Activated CD8-positive, alpha-beta memory T cell treated with anti-CD3 and anti-CD28 coated beads for 36 hours (primary cell): ENCODE measurements around the gene ACTN2. TPM values are rescaled to one million over a fixed set of nuclear protein-coding genes. Genes with fewer than 3 reads are reported as not detected.
"Not testable (repeated sequence)": the region's sequence is repeated elsewhere in the genome, so short reads cannot be mapped to it uniquely, and the experiment has no call there.

ENCODE experiments used
- CTCF ChIA-PET: fragments of 350-600 bp; sonication (Branson Sonifier 250); formaldehyde crosslinking; loops from one replicate; lab custom pipeline; 2021; ENCODE audit warnings: antibody characterized with exemption; lab: Charles Lee
- POLR2A ChIA-PET: fragments of 350-600 bp; sonication (Branson Sonifier 250); formaldehyde crosslinking; loops from one replicate; lab custom pipeline; 2021; ENCODE audit warnings: antibody characterized with exemption; lab: Charles Lee
- total RNA-seq, 2 experiments: library from RNA; stranded (reverse); gene quantifications; one replicate each; pipeline ENCODE4 v1.2.3, GENCODE V29; 2021

Gene ACTN2
- not detected for total RNA-seq

- CTCF ChIA-PET, result no interaction called here
- POLR2A ChIA-PET, result no interaction called here
Observed at GRCh38 chr1:236685917-236686814, at the start of gene ACTN2. TSS of gene ACTN2 (plus strand) at chr1:236686499. CDS start at chr1:236686674, 175 bp downstream.

GRCh38 chr1:236638945-236639344 is 47.4 kb upstream of the ACTN2 start:
- ChIA-PET POLR2A (no interaction called here), CTCF (no interaction called here)

GRCh38 chr1:236639686-236640085 is 46.6 kb upstream of the ACTN2 start:
- ChIA-PET POLR2A (no interaction called here), CTCF (no interaction called here)

- ChIA-PET POLR2A (no interaction called here), CTCF (no interaction called here)
Observed at GRCh38 chr1:236642763-236643162, 43.5 kb upstream of the ACTN2 start.

GRCh38 chr1:236645016-236645680 is 41.2 kb upstream of the ACTN2 start:
- ChIA-PET CTCF (no interaction called here), POLR2A (no interaction called here)

GRCh38 chr1:236654511-236654910 is 31.8 kb upstream of the ACTN2 start:
- CTCF ChIA-PET, result no interaction called here
- POLR2A ChIA-PET, result no interaction called here

- ChIA-PET CTCF (no interaction called here), POLR2A (no interaction called here)
Observed at GRCh38 chr1:236654957-236655356, 31.3 kb upstream of the ACTN2 start.

GRCh38 chr1:236657398-236657797 is 28.9 kb upstream of the ACTN2 start:
- CTCF ChIA-PET, result no interaction called here
- POLR2A ChIA-PET, result no interaction called here

GRCh38 chr1:236659792-236660587 is 26.3 kb upstream of the ACTN2 start:
- POLR2A ChIA-PET, result no interaction called here
- CTCF ChIA-PET, result no interaction called here

- POLR2A ChIA-PET, result no interaction called here
- CTCF ChIA-PET, result no interaction called here
Observed at GRCh38 chr1:236663934-236664333, 22.4 kb upstream of the ACTN2 start.

- POLR2A ChIA-PET, CTCF ChIA-PET: not testable (repeated sequence)
Observed at GRCh38 chr1:236668909-236669308, 17.4 kb upstream of the ACTN2 start.

GRCh38 chr1:236670060-236670459 is 16.2 kb upstream of the ACTN2 start:
- POLR2A ChIA-PET, result no interaction called here
- CTCF ChIA-PET, result no interaction called here

- ChIA-PET POLR2A (no interaction called here), CTCF (interaction anchor here (1.1 kb wide), 1 partner anchor 88 kb away, joined by 3 read pairs; no protein-coding TSS in a partner anchor)
Observed at GRCh38 chr1:236673289-236673919, 12.9 kb upstream of the ACTN2 start.

- POLR2A ChIA-PET, result no interaction called here
- CTCF ChIA-PET, result no interaction called here
Observed at GRCh38 chr1:236677641-236678235, 8.6 kb upstream of the ACTN2 start.

GRCh38 chr1:236681219-236681618 is 5.1 kb upstream of the ACTN2 start:
- CTCF ChIA-PET, result no interaction called here

GRCh38 chr1:236685205-236685916 is 938 bp upstream of the ACTN2 start:
- POLR2A ChIA-PET, result no interaction called here
- CTCF ChIA-PET, result no interaction called here

More at GRCh38 chr1:236681219-236681618, 5.1 kb upstream of the ACTN2 start:
- POLR2A ChIA-PET, result no interaction called here

GRCh38 chr1:236686815-236687160 is 489 bp downstream of the ACTN2 start:
- CTCF ChIA-PET, result no interaction called here
- POLR2A ChIA-PET, result no interaction called here

- CTCF ChIA-PET, result no interaction called here
- POLR2A ChIA-PET, result no interaction called here
Observed at GRCh38 chr1:236687273-236687672, 974 bp downstream of the ACTN2 start.

- POLR2A ChIA-PET, result interaction anchor here (0.6 kb wide), 1 partner anchor 111 kb away, joined by 5 read pairs; no protein-coding TSS in a partner anchor
- CTCF ChIA-PET, result no interaction called here
Observed at GRCh38 chr1:236688705-236689104, 2.4 kb downstream of the ACTN2 start.
